SK-N-SH treated with all-trans-retinoic acid at 6 μM for 48 hours (cell line): ENCODE data around the gene NSD2.

Source experiments
- ATAC-seq: fragments of 200-7000 bp; cut with Tn5 transposase; 3 replicates; pipeline ENCODE4 v1.9.1; 2020; ENCODE audit warnings: mild to moderate bottlenecking, moderate library complexity
- ARNTL ChIP-seq: fragments of 450-650 bp; formaldehyde crosslinking; IDR thresholded peaks from 2 replicates; pipeline ENCODE4 v1.5.0; 2020; ENCODE audit warnings: low read depth, mild to moderate bottlenecking, moderate library complexity, borderline replicate concordance
- BACH2 ChIP-seq: fragments of 250-450 bp; sonication (Bioruptor Pico); IDR thresholded peaks from 2 replicates; pipeline ENCODE4 v1.9.0; 2021; ENCODE audit warnings: mild to moderate bottlenecking, borderline replicate concordance
- CSDC2 ChIP-seq: fragments of 250-450 bp; sonication (Bioruptor Pico); IDR thresholded peaks from 2 replicates; pipeline ENCODE4 v1.5.0; 2020; ENCODE audit warnings: mild to moderate bottlenecking, moderate library complexity
- CSRNP3 ChIP-seq: fragments of 250-450 bp; sonication (Bioruptor Pico); IDR thresholded peaks from 2 replicates; pipeline ENCODE4 v1.5.1; 2021; ENCODE audit warnings: mild to moderate bottlenecking, moderate library complexity
- ESRRG ChIP-seq: fragments of 250-450 bp; sonication (Bioruptor Pico); IDR thresholded peaks from 2 replicates; pipeline ENCODE4 v1.6.1; 2021; ENCODE audit warnings: mild to moderate bottlenecking
- GLIS3 ChIP-seq: fragments of 250-450 bp; sonication (Bioruptor Pico); IDR thresholded peaks from 2 replicates; pipeline ENCODE4 v1.5.0; 2020; ENCODE audit warnings: mild to moderate bottlenecking, moderate library complexity
- ISL1 ChIP-seq: fragments of 250-450 bp; sonication (Bioruptor Pico); IDR thresholded peaks from 2 replicates; pipeline ENCODE4 v2.1.2; 2022; ENCODE audit warnings: mild to moderate bottlenecking, moderate library complexity
- RARB ChIP-seq: fragments of 250-450 bp; sonication (Bioruptor Pico); IDR thresholded peaks from 2 replicates; pipeline ENCODE4 v1.8.0; 2021; ENCODE audit warnings: mild to moderate bottlenecking, moderate library complexity
- SNAI2 ChIP-seq: fragments of 250-450 bp; sonication (Bioruptor Pico); IDR thresholded peaks from 2 replicates; pipeline ENCODE4 v1.5.0; 2020; ENCODE audit warnings: mild to moderate bottlenecking, moderate library complexity
- TCF4 ChIP-seq: fragments of 250-450 bp; sonication (Bioruptor Pico); IDR thresholded peaks from 2 replicates; pipeline ENCODE4 v1.8.0; 2021; ENCODE audit warnings: mild to moderate bottlenecking, moderate library complexity, borderline replicate concordance
- TOX ChIP-seq: fragments of 250-450 bp; sonication (Bioruptor Pico); IDR thresholded peaks from 2 replicates; pipeline ENCODE4 v1.8.0; 2021; ENCODE audit warnings: mild to moderate bottlenecking, moderate library complexity, borderline replicate concordance
- TSHZ2 ChIP-seq: fragments of 250-450 bp; sonication (Bioruptor Pico); IDR thresholded peaks from 2 replicates; pipeline ENCODE4 v1.5.0; 2020; ENCODE audit warnings: mild to moderate bottlenecking, moderate library complexity
- ZC3H10 ChIP-seq: fragments of 250-450 bp; sonication (Bioruptor Pico); IDR thresholded peaks from 2 replicates; pipeline ENCODE4 v1.5.1; 2021; ENCODE audit warnings: mild to moderate bottlenecking, moderate library complexity
- ZFP30 ChIP-seq: fragments of 450-650 bp; formaldehyde crosslinking; IDR thresholded peaks from 2 replicates; pipeline ENCODE4 v1.5.0; 2022; ENCODE audit warnings: mild to moderate bottlenecking, moderate library complexity
- ZNF70 ChIP-seq: fragments of 450-650 bp; formaldehyde crosslinking; IDR thresholded peaks from 2 replicates; pipeline ENCODE4 v1.5.0; 2020; ENCODE audit warnings: mild to moderate bottlenecking, moderate library complexity
- ZNF8 ChIP-seq: fragments of 450-650 bp; formaldehyde crosslinking; IDR thresholded peaks from 2 replicates; pipeline ENCODE4 v1.5.0; 2020; ENCODE audit warnings: mild to moderate bottlenecking, moderate library complexity
- TF ChIP-seq, protein P1 (sequence below): fragments of 250-450 bp; sonication (Bioruptor Pico); IDR thresholded peaks from 2 replicates; pipeline ENCODE4 v1.5.1; 2020; ENCODE audit warnings: low read depth, mild to moderate bottlenecking, moderate library complexity
- TF ChIP-seq, protein P2 (sequence below): fragments of 250-450 bp; sonication (Bioruptor Pico); IDR thresholded peaks from 2 replicates; pipeline ENCODE4 v1.8.0; 2021; ENCODE audit warnings: low read depth, mild to moderate bottlenecking, moderate library complexity, borderline replicate concordance

NSD2 gene

GRCh38 chr4:1870328-1870577 is 940 bp upstream of the NSD2 start (continued):
- TF ChIP-seq BACH2 (CRISPR knock-in tag): no peak
- TF ChIP-seq ISL1: no peak
- TF ChIP-seq TSHZ2 (CRISPR knock-in tag): no peak
- TF ChIP-seq ZNF8: no peak
- TF ChIP-seq ZFP30 (CRISPR knock-in tag): no peak
- TF ChIP-seq CSDC2: no peak
- TF ChIP-seq CSRNP3: no peak
- TF ChIP-seq ARNTL (CRISPR knock-in tag): no peak
- no peak for TF ChIP-seq RARB

DNA sequence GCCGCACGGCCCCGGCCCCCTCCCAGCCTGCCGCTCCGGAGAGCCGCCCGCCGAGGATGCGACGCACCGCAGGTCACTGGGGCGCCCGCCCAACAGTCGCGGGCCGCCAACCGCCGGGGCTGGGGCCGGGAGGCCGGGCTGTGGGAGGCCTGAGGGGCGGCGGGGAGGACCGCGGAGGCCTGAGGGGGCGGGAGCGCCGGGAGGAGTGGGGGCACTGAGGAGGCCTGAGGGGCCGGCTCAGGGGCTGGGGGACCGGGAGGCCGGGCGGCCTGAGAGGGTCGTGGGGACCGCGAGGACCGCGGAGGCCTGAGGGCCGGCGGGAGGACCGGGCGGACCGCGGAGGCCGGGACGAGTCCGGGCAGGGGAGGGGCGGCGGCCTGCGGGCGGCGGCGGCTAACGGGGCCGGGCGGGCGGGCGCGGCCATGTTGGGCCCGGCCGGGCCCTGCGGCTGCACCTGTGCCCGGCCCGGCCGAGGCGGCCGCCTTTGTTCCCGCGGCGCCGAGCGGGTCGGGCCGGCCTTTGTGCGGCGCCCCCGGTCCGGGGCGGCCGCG is 353 bp downstream of the NSD2 start:
- TF ChIP-seq RARB: no peak
- TF ChIP-seq SNAI2: no peak
- no peak for ATAC-seq

GRCh38 chr4:1872870-1873269 is 1.7 kb downstream of the NSD2 start:
- TF ChIP-seq CSRNP3 (no peak), CSDC2 (no peak), ISL1 (no peak), ESRRG (CRISPR knock-in tag) (no peak), ZNF8 (no peak)
- TF ChIP-seq, protein P1, sequence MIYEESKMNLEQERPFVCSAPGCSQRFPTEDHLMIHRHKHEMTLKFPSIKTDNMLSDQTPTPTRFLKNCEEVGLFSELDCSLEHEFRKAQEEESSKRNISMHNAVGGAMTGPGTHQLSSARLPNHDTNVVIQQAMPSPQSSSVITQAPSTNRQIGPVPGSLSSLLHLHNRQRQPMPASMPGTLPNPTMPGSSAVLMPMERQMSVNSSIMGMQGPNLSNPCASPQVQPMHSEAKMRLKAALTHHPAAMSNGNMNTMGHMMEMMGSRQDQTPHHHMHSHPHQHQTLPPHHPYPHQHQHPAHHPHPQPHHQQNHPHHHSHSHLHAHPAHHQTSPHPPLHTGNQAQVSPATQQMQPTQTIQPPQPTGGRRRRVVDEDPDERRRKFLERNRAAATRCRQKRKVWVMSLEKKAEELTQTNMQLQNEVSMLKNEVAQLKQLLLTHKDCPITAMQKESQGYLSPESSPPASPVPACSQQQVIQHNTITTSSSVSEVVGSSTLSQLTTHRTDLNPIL (CRISPR knock-in tag): no peak
- TF ChIP-seq, all 23 proteins: peak for 0
- peak; percentile 7; the same call in 2 of the 3 replicates for ATAC-seq

DNA sequence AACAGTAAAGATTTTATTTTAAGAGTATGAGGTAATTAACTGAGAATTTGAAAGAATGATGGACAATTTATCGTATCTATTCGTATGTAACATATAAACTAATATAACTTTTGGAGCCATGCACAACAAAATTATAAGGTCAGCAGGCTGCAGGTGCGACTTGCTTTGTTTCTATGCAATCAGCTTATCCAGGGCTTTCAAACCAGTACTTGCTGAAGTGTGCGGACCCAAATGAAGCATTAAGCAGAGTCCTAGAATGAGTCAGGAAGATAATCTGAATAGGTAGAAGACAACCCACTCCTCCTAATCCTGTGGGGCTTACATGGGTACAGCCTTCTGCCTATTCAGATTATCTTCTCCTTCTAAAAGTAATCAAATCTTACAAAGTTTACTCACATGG is 2.1 kb downstream of the NSD2 start:
- TF ChIP-seq ESRRG (CRISPR knock-in tag) (no peak), CSDC2 (no peak), TOX (CRISPR knock-in tag) (no peak), ZNF8 (no peak), ZNF70 (no peak), ZC3H10 (CRISPR knock-in tag) (no peak), BACH2 (CRISPR knock-in tag) (no peak), ZFP30 (CRISPR knock-in tag) (no peak), TSHZ2 (CRISPR knock-in tag) (no peak), RARB (no peak), TCF4 (CRISPR knock-in tag) (no peak), ARNTL (CRISPR knock-in tag) (no peak), GLIS3 (CRISPR knock-in tag) (no peak), ISL1 (no peak)
- TF ChIP-seq, protein P2, sequence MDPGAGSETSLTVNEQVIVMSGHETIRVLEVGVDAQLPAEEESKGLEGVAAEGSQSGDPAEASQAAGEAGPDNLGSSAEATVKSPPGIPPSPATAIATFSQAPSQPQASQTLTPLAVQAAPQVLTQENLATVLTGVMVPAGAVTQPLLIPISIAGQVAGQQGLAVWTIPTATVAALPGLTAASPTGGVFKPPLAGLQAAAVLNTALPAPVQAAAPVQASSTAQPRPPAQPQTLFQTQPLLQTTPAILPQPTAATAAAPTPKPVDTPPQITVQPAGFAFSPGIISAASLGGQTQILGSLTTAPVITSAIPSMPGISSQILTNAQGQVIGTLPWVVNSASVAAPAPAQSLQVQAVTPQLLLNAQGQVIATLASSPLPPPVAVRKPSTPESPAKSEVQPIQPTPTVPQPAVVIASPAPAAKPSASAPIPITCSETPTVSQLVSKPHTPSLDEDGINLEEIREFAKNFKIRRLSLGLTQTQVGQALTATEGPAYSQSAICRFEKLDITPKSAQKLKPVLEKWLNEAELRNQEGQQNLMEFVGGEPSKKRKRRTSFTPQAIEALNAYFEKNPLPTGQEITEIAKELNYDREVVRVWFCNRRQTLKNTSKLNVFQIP (CRISPR knock-in tag): no peak
- no peak for ATAC-seq
